Neural progenitor cell (in vitro differentiated cells): ENCODE results near the gene NTM.

ENCODE experiments used
- CTCF ChIP-seq: fragments of 200-600 bp; sonication (generic); IDR thresholded peaks from 2 replicates; pipeline ENCODE4 v1.5.1; 2017; ENCODE audit warnings: antibody characterized with exemption, mild to moderate bottlenecking
- EZH2 ChIP-seq: fragments of 200-600 bp; sonication (generic); IDR thresholded peaks from 2 replicates; pipeline ENCODE4 v1.6.1; 2017; ENCODE audit warnings: antibody characterized with exemption, mild to moderate bottlenecking, moderate library complexity
- EZH2phosphoT487 ChIP-seq: fragments of 200-600 bp; sonication (generic); IDR thresholded peaks from 2 replicates; pipeline ENCODE4 v1.6.1; 2017; ENCODE audit warnings: antibody characterized with exemption

GRCh38 chr11:131455843-131456704 is 85.7 kb downstream of the NTM start:
- no peak for TF ChIP-seq CTCF
- no peak for TF ChIP-seq EZH2
- no peak for TF ChIP-seq EZH2phosphoT487
